GM23248 (cell line): ENCODE data around the gene ATAT1.

Experiments used
- EZH2 ChIP-seq: fragments of 200-600 bp; sonication (generic); IDR thresholded peaks from 2 replicates; pipeline ENCODE4 v1.6.1; 2018; ENCODE audit warnings: antibody characterized with exemption, mild to moderate bottlenecking; ENCODE audit not compliant: insufficient read depth, poor library complexity, severe bottlenecking
- EZH2phosphoT487 ChIP-seq: fragments of 200-600 bp; sonication (generic); IDR thresholded peaks from 2 replicates; pipeline ENCODE4 v1.6.1; 2018; ENCODE audit warnings: antibody characterized with exemption, moderate library complexity, mild to moderate bottlenecking, low read depth; ENCODE audit not compliant: insufficient read depth

DNA sequence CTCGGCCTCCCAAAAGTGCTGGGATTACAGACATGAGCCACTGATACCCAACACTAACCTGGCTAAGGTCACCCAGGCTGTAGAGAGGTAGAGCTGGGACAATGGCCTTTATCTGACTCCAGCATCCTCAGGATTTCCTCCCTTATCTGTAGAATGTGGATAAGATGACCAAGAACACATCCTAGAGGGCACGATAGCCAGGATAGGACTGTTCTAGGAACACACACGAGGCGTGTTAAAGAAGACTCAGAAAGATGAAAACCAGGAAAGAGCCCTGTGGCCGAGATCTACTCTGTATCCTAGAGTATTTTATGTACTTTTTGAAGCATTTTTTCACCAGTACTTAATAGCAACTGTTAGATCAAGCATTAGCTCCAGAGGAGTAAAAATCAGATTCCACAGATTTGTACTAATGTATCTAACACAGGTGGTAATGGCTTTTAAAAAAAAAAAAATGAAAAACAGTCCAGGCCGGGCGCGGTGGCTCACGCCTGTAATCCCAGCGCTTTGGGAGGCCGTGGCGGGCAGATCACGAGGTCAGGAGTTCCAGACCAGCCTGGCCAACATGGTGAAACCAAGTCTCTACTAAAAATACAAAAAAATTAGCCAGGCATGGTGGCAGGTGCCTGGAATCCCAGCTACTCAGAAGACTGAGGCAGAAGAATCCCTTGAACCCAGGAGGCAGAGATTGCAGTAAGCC is 26.9 kb upstream of the ATAT1 start:
- no peak for TF ChIP-seq EZH2
- TF ChIP-seq EZH2phosphoT487 = no peak
